GM12874 (cell line): Measurements from ENCODE around the gene SHOC2.

ENCODE experiments used
- CTCF ChIP-seq: IDR thresholded peaks from 2 replicates; pipeline ENCODE4 v1.5.1; 2011; ENCODE audit warnings: low read depth, mild to moderate bottlenecking, control low read depth, low read length, moderate library complexity; ENCODE audit not compliant: insufficient read depth

Gene SHOC2

DNA sequence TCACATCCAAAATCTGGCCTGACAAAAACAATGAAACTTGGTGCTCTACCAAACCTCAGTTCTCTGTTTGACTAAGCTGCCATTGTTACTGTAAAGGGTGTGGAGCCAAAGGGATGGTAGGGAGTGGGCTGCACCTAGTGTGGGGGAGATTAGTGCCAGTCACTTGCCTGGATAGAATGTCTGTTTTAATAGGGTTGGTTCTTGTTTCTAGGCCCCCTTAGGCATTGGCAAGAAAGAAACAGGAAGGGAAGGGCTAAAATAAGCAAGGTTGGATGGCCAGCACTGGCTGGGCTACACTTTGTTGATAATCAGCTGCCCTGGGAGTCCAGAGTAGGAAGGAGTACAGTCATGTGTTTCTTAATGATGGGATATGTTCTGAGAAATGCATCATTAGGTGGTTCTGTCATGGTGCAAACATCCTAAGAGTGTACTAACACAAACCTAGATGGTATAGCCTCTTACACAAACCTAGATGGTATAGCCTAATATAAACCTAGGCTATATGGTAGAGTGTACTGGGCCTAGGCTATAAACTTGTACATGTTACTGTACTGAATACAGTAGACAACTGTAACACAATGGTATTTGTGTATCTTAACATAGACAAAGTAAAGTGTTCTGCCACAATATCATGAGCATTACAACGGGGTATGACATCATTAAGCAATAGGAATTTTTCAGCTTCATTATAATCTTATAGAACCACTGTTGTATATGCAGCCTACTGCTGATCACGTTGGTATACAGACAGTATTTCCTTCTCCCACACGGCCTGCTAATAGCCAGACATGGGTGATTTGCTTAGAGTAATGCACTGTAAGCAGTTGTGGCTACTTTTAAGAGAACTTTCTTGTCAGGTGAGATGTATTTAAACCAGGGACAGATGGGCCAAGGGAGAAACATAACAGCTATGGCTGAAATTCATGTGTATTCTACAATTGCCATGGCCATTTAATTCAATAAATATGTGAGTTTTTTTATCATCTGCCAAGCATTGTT lies 15.8 kb upstream of the SHOC2 start:
- TF ChIP-seq CTCF = no peak

GRCh38 chr10:110910138-110910537 lies 9.3 kb upstream of the SHOC2 start:
- no peak for TF ChIP-seq CTCF

GRCh38 chr10:110912374-110912773 lies 7.0 kb upstream of the SHOC2 start:
- TF ChIP-seq CTCF = no peak

GRCh38 chr10:110914431-110914830 lies 5.0 kb upstream of the SHOC2 start:
- no peak for TF ChIP-seq CTCF

GRCh38 chr10:110915035-110915434 lies 4.4 kb upstream of the SHOC2 start:
- TF ChIP-seq CTCF = no peak

DNA sequence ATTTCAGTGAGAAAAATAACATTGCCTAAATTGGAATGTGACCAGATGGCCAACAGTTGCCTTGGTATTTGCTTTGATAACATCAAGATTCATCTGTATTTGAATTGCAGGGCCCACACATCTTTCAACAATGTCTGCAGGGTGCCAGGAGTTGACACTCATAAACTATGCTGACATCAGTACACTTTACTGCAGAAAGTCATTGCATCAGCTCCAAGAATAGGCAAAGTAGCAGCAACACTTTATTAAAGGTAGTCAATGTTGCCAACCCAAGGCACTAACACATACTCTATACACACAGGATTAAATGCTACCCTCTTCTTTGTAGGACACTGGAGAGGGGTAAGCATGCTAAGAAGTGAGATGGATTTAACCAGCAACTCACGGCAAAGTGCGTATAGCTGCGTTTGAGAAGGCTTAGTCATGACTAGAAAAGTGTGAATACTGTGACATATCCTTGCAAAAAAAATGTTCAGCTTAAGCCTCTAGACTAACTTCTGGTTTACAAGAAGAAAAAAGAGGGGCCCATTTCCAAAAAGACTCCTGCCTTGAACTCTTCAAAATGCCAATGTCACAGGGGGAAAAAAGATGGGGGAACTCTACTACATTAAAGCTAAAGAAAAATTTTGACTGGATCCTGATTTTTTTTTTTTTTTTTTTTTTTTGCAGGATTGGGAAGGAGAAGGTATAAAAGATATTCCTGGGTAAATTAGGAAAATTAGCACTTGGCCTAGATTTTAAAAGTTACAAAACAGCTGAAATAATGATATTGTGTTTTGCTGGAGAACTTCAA lies 2.7 kb upstream of the SHOC2 start:
- no peak for TF ChIP-seq CTCF

DNA sequence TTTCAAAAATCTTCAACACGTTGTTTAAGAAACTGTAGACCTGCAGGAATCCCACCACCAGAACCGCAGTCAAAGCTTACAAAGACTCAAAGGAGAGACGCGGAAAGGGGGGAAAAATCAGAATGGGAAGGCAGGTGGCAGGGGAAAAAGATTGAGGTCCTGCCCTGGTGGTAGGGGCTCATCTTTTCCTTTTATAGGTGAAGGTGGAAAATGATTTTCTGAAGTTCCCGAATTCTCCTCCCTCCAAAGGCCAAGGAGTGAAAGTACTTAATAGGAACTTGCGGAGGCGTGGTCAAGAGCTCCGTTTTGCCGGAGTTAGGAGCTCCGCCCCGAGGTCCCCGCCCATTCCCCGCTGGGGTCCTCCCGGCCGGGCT lies 1.1 kb upstream of the SHOC2 start:
- TF ChIP-seq CTCF = no peak
